Kidney epithelial cell (primary cell): ENCODE results near the gene KIF1B. TPM values are rescaled to one million over a fixed set of nuclear protein-coding genes. Genes with fewer than 3 reads are reported as not detected.
"Not testable (repeated sequence)": the region's sequence is repeated elsewhere in the genome, so short reads cannot be mapped to it uniquely, and the experiment has no call there.

Source experiments
- DNase-seq: peaks from one replicate; pipeline ENCODE4 v3.0.0-alpha.2; 2010; ENCODE audit warnings: low read depth
- H3K27me3 ChIP-seq: 2 replicates; pipeline ENCODE4 v1.6.0; 2011; ENCODE audit warnings: low read length; ENCODE audit not compliant: control insufficient read depth, insufficient read depth
- H3K36me3 ChIP-seq: 2 replicates; pipeline ENCODE4 v1.5.1; 2011; ENCODE audit warnings: low read length; ENCODE audit not compliant: control insufficient read depth, insufficient read depth
- H3K4me3 ChIP-seq: 2 replicates; pipeline ENCODE4 v1.5.1; 2011; ENCODE audit warnings: low read depth, mild to moderate bottlenecking, control low read depth, low read length
- total RNA-seq: library from RNA; depleted of rRNA; stranded (reverse); fragments of >200 nt; gene quantifications from 2 replicates; pipeline ENCODE4 v1.2.3, GENCODE V29; 2015
- TF ChIP-seq, protein P1 (sequence below): IDR thresholded peaks from 2 replicates; pipeline ENCODE4 v1.5.1; 2011; ENCODE audit warnings: mild to moderate bottlenecking, moderate library complexity, low read length, control low read depth, inconsistent platforms; ENCODE audit not compliant: insufficient read depth, poor library complexity, severe bottlenecking

KIF1B gene
- total RNA-seq, 1 donor from 2014 or later = 33.9 TPM

DNA sequence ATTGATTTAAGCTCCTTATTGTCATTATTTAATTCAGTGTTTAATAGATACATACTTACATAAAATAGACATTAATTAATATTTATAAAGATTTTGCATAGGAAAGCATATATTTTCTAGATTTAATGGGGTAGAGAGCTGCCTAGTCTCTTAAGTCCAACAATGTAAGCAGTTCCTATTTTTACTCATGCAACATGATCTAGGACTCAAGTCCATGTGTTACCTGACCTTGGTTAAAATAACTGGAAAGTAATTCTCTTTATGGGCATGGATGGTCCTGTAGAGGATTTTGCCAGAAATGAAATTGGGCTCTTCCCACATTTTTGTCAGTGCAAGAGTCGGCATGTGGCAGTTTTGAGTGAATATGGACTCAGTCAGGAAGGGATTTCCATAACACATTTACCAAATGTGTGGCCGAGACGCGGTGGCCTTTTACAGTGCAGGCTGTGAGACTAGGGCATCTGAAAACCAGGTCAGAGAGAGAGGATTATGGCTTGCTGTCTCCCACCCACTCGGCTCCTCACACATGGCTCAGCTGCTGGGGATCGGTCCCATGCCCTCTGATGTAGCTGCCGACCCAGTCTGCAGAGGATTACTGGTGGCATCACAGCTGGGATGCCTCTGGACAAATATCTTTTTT, 6.2 kb upstream of the KIF1B start:
- Histone ChIP-seq H3K36me3 (no peaks in the 10 kb centered on the region), H3K27me3 (no peaks in the 10 kb centered on the region), H3K4me3 (no peak overlapping the region)
- DNase-seq = no peak
- TF ChIP-seq, protein P1, sequence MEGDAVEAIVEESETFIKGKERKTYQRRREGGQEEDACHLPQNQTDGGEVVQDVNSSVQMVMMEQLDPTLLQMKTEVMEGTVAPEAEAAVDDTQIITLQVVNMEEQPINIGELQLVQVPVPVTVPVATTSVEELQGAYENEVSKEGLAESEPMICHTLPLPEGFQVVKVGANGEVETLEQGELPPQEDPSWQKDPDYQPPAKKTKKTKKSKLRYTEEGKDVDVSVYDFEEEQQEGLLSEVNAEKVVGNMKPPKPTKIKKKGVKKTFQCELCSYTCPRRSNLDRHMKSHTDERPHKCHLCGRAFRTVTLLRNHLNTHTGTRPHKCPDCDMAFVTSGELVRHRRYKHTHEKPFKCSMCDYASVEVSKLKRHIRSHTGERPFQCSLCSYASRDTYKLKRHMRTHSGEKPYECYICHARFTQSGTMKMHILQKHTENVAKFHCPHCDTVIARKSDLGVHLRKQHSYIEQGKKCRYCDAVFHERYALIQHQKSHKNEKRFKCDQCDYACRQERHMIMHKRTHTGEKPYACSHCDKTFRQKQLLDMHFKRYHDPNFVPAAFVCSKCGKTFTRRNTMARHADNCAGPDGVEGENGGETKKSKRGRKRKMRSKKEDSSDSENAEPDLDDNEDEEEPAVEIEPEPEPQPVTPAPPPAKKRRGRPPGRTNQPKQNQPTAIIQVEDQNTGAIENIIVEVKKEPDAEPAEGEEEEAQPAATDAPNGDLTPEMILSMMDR = no peak

DNA sequence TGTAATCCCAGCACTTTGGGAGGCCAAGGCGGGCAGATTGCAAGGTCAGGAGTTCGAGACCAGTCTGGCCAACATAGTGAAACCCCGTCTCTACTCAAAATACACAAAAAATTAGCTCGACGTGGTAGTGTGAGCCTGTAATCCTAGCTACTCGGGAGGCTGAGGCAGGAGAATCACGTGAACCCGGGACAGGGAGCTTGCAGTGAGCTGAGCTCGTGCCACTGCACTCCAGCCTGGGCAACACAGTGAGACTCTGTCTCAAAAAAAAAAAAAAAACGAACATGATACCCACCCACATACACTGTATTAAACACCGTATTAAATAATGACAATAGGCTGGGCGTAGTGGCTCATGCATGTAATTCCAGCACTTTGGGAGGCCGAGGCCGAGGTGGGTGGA, 5.2 kb upstream of the KIF1B start:
- not testable (repeated sequence) for H3K27me3 ChIP-seq, H3K36me3 ChIP-seq, H3K4me3 ChIP-seq, DNase-seq

DNA sequence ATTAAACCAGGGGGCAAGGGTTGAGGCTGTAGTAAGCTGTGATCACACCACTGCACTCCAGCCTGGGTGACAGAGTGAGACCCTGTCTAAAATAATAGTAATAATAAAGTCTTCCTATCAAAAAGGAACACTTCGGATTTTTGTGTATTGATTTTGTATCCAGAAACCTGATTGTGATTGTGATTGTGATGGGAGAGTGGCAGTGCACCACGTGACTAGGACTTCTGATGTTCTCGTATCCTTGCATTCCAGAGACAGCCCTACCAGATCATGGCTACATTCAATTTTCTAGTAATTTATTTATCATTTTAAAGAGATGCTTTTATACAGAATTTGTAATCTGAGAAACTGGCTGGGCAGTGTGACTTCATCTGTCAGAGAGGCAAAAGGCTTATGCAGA, 2.6 kb upstream of the KIF1B start:
- H3K27me3 ChIP-seq = no peaks in the 10 kb centered on the region
- TF ChIP-seq, protein P1 = no peak
- no peak overlapping the region for H3K4me3 ChIP-seq
- H3K36me3 ChIP-seq = no peaks in the 10 kb centered on the region
- no peak for DNase-seq

- DNase-seq = no peak
- Histone ChIP-seq H3K4me3 (no peak overlapping the region), H3K27me3 (no peaks in the 10 kb centered on the region), H3K36me3 (no peaks in the 10 kb centered on the region)
- TF ChIP-seq, protein P1 = no peak
Measured at GRCh38 chr1:10208537-10208936, 1.8 kb upstream of the KIF1B start.

DNA sequence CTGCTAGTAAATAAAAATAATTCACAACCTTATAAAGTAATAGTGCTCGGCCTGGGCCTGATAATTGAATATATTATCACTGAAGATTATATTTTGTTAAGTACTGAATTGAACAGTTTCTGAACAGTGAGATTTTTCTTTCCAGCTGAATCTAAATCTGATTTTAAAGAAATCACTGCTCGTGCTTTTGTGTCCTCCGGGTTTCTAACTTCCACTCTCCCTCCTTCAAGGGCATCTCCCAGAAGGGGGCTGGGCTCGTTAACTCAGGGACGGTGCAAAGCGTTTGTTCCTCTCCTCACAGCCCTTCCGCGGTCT, 823 bp upstream of the KIF1B start:
- no peaks in the 10 kb centered on the region for H3K27me3 ChIP-seq
- H3K4me3 ChIP-seq = peak overlapping the region; percentile 48
- TF ChIP-seq, protein P1 = no peak
- no peaks in the 10 kb centered on the region for H3K36me3 ChIP-seq
- no peak for DNase-seq

GRCh38 chr1:10210841-10211804, 753 bp downstream of the KIF1B start:
- H3K4me3 ChIP-seq = peak overlapping the region; percentile 95
- H3K27me3 ChIP-seq = no peaks in the 10 kb centered on the region
- TF ChIP-seq, protein P1 = no peak
- no peaks in the 10 kb centered on the region for H3K36me3 ChIP-seq
- DNase-seq = peak; percentile 90
